CD1c-positive myeloid dendritic cell (primary cell): ENCODE data around the gene SLC8B1.

Source experiments
- DNase-seq: peaks from one replicate; pipeline ENCODE4 v3.0.0-alpha.2; 2016; ENCODE audit errors: extremely low spot score

Gene SLC8B1

DNA sequence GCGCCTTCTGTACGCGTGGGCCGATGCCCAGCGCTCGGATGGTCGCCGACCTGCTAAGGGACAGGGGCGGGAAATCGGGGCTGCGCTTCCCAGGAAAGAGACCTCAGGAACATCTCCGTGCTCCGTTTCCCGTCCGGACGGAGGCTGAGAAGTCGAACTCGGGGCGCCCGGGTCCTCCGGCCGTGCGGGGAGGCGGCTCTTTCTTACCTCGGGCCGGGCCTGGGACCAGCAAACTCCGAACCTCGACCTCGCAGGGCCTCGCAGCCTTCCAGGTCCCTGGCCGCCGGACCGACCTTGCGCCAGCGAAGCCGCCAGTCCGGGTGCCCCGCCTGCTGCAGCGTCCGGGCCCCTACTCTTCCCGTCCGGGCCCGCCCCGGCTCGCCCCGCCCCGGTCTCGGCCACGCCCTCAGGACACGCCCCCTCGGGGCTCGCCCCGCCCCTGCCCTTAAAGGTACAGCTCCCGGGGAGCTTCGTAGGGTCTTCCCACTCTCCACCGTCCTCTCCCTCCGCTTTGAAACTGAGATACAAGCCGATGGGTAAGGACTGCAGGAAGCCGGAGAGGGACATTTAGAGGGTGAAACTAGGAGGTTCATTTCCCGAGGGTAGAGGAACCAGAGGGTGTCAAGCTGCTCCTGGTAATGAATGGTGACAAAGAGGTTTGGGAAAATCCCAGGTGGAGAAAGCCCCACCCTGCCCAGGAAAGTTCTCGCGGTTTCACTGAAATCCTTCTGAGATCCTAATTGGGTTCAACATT, at the start of gene SLC8B1:
TSS of gene SLC8B1 (minus strand) at position 324 of the 754 bp plus-strand sequence. CDS start 2,231 bp downstream, outside the sequence.
- DNase-seq, result peak; percentile 93

DNA sequence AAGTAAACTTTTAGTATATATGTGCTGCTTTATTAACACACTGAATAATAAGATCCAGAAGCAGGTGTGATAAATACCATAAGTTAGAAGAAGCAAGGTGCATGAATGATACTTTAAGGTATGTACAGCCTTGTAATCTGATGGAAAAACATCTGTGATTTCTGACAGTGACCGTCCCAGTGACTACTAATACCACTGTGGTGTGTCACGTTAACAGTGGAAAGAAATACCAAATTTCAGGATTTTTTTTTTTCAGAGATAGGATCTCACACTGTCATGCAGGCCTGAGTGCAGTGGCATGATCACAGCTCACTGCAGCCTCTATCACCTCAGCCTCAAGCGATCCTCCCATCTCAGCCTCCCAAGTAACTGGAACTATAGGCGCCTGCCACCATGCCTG, 47.3 kb upstream of the SLC8B1 start:
- DNase-seq, result no peak

DNA sequence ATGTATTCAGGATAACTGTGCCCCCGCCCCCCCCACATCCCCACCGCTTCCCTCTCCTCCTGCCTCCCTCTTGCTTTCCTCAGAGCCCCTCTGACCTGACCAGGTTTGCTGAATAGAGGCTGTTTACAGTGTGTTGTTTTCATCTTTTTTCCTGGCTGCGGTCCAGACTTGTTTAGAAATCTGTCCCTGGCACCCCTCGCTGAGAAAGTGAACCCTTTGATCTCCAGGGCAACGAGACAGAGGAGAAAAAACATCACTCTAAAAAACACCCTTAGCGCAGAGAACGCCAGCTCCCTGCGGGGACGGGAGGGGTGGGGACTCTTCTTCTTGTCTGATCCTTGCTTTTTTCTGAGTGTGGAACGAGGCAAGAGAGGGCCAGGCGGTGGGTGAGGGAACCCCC, 46.3 kb upstream of the SLC8B1 start:
- DNase-seq, result no peak

DNA sequence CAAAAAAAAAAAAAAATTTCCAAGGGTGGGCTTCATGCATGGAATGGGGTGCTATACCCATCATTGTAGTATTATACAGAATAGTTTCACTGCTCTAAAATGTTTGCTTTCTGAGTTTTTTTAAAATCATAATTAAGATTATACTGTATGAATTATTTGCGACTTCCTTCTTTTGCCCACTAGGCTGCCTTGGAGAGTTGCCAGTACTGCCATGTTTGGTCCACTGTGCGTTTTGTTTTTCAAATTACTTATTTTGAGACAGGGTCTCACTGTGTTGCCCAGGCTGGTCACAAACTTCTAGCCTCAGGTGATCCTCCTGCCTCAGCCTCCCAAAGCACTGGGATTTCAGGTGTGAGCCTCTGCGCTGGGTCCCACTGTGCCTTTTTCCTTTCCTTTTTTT, 43.4 kb upstream of the SLC8B1 start:
- no peak for DNase-seq

DNA sequence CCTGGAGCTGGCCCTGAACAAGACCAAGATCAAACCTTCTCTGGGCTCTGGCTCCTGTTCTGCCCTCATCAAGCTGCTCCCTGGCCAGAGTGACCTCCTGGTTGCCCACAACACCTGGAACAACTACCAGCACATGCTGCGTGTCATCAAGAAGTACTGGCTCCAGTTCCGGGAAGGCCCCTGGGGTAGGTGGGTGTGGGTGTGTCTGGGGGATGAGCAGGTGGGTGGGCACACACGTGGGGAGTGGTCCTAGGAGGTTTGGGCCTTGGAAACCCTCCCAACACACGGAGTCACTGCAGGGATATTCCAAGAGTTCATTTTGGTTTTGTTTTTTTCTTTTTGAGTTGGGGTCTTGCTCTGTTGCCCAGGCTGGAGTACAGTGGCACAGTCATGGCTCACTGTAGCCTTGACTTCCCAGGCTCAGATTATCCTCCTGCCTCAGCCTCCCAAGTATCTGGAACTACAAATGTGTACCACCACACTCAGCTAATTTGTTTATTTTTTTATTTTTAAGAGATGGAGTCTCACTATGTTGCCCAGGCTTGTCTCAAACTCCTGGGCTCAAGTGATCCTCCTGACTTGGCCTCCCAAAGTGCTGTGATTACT, 40.0 kb upstream of the SLC8B1 start:
- DNase-seq, result no peak

DNA sequence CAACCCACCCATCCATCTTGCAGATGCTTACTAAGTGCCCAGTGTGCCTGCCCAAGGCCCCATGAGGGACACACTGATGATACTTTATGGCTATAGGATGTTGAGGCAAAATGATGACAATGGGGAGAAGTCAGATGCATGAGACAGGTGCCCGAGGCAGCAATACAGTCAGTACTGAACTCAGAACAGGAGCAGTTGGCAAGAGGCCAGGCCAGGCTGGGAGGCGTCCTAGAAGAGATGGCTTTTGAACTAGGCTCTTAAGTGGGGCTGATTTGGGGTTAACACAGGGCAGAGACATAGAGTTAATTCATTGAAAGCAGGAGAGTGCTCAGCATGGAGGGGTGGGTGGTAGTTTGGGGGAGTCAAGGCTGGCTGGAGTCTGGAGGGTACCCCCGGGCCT, 39.1 kb upstream of the SLC8B1 start:
- DNase-seq, result no peak

DNA sequence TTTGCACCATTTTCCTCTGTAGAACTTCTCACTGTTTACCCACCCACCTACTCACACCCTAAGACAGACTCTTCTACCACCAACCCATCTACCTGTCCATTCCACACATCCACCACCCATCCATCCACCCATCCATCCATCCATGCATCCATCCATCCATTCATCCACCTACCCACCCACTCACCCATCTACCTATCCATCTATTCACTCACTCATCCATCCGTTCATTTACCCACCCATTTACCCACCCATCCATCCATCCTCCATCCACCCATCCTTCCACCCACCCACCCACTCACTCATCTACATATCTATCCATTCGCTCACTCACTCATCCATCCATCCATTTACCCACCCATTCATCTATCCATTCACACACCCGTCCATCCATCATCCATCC, 38.5 kb upstream of the SLC8B1 start:
- no peak for DNase-seq

DNA sequence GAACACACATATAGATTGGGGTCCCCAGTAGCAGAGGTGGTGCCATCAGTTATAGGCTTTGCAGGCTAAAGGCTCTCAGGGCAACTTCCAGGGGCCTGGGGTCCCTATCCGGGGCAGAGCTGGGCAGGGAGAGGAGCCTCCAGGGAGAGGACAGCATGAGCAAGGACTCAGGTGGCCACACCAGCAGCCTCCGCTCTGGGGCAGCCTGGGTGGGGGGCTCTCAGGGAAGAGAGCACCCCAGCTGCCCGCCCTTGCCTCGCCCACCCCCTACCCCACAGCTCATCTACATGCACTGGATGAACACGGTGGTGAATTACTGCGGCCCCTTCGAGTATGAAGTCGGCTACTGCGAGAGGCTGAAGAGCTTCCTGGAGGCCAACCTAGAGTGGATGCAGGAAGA, 37.5 kb upstream of the SLC8B1 start:
- DNase-seq, result no peak

DNA sequence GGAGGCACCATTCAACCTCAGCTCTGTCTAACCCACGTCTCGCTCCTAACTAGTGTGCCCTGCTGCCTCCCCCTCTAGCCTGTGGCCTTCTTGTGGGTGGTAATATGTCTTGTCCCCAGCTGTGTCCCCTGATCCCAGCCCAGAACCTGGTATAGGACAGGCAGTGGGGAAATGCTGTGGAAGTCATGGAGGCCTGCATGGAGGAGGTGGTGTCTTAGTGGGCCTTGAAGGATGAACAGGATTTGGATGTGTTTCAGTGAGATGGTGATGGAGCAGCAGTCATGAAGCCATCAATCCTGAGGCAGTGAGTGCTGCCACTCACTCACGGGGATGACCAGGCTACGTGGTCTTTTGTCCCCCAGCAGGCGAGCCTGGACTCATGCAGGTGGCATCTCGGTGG, 36.9 kb upstream of the SLC8B1 start:
- no peak for DNase-seq

DNA sequence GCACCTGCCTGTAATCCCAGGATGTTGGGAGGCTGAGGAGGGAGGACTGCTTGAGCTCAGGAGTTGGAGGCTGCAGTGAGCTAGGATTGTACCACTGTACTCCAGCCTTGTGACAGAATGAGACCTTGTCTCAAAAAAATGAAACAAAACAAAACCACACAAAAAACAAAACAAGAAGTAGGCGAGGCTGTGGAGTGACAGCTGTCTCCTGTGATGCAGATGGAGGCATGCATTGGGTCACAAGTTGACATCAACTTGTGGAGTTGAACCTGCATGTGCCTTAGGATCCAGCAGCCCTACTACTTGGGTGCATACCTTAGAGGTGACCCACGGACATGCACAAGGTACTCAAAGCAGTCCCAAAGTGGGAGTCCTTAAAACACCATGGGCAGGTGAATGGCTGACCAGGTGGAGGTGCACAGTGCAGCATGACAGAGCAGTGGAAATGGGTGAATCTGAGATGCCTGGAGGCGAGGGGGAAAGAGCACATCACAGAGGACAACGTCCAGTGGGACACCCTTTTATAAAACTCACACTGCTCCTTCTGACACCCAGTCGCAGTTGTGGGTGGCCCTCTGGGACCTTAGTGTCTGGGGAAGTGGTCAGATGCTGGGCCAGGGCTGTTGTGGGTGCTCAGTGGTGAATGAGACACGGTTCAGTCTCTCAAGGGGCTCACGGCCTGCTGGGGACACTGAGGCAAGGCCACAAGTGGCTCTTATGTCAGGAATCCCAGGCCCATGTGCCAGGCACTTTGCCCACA, 36.2 kb upstream of the SLC8B1 start:
- DNase-seq, result no peak

DNA sequence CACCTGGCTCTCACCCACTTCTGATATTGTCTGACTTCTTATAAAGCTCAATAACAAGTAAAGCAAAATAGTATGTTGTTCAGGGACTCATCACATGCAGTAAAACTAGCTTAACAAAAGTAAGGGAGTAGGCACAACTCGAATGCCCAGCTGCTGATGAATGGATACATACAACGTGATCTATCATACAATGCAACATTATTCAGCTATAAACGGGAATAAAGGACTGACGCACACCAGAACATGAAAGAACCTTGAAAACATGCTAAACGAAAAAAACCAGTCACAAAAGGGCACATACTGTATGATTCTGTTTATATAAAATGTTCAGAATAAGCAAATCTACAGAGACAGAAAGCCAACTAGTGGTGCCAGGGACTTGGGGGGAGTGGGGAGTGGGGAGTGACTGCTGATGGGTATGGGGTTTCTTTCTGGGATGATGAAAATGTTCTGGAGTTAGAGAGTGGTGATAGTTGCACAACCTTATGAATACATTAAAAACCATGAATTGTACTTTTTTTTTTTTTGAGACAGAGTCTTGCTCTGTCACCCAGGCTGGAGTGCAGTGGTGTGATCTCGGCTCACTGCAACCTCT, 34.6 kb upstream of the SLC8B1 start:
- no peak for DNase-seq

DNA sequence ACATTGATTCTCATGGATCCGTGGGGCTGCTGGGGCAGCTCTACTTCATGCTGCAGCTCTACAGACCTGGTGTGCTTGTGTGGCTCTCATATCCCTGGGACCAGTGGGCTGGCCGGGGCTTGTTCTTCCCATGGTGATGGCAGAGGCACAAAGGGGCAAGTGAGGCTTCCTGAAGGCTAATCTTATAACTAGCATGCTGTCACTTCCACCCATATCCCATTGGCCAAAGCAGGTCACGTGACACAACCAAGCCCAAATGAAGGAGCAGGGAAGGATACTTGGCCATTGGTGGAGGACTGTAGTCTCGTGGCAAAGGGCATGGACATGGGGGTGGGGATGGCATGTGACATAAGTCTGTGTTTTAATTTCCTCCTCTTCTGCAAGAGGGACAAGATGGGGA, 33.4 kb upstream of the SLC8B1 start:
- no peak for DNase-seq

DNA sequence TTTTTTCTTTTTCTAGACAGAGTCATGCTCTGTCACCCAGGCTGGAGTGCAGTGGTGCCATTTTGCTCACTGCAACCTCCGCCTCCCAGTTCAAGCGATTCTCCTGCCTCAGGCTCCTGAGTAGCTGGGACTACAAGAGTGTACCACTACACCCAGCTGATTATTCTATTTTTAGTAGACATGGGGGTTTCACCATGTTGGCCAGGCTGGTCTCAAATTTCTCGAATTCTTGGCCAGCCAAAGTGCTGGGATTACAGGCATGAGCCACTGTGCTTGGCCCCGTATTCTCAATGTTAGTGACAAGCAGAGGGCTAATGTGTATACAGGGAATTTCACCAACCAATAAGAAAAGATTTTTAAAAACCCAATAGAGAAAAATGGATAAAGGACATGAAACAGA, 31.9 kb upstream of the SLC8B1 start:
- no peak for DNase-seq

DNA sequence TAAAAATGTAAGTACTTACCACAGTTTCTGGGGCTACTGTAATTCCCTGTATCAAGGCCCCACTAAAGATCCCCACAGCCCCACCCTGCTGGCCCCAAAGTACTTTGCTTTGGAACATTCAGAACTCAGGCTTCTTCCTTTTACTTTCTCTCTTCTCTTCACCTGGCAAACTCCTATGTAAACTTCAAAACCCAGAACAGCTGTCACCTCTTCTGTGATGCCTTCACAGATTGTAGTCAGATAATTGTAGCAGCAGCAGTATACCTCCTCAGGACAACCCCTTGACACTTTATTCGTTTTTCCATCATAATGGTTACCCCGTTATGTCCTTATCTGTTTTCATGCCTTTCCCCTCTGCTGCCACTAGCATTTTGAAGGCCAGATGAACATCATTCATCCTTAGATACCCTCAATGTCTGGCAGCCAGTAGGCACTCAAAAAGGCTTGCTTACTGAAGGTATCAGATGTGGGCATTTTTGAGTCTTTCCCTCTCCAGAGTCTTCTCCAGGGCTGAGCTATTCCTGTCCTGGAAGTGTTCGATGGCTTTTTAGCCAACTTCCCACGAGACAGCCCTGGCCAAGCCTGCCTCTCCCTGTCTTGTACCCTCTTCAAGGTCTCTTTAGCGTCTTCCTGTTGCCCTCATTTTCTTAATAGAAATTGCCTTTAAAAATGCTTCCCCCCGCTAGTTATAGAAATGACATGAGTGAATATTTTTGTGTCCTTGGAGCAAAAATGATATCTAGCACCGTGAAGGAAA, 30.9 kb upstream of the SLC8B1 start:
- no peak for DNase-seq

DNA sequence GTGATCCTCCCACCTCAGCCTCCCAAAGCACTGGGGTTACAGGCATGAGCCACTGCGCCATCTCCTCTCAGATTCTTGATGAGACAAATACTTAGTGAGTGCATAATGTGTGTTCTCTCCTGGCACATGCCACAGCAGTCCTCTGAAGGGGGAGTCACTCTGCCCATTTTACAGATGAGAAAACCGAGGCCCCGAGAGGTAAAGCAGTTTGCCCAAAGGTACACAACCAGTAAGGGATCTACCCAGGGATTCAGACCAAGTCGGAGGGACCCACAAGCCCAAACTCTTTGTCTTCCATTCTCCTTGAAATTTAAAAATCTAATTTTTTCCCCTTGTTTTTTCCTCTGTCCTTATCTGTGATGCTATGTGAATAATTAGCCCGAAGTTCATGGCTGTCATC, 29.8 kb upstream of the SLC8B1 start:
- DNase-seq, result no peak

DNA sequence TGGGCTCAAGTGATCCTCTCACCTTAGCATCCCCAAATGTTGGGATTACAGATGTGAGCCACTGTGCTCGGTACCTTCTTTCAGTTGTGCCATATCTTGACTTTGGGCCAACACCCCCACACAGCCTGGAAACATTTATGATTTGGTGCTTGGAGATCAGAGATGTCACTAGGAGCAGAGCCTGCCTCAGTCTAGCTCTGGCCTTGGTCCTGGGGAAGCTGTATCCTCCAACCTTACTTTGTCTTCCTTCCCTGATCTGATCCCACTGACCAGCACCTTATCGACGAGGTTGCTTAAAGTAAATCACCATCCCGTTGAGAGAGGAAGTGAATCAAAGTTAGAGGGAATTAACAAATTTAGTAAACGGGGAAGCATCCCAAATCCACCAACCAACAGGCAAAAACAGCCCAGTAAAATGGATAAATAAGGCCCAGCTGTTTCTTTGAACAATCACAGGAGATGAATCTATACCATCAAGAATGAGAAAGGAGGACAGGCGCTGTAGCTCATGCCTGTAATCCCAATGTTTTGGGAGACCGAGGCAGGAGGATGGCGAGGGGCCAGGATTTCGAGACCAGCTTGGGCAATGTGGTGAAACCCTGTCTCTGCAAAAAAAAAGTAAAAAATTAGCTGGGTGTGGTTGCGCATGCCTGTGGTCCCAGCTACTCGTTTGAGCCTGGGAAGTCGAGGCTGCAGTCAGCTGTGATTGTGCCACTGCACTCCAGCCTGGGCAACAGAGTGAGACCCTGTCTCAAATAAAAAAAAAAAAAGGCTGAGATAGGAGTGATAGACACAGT, 26.9 kb upstream of the SLC8B1 start:
- DNase-seq, result peak; percentile 7

DNA sequence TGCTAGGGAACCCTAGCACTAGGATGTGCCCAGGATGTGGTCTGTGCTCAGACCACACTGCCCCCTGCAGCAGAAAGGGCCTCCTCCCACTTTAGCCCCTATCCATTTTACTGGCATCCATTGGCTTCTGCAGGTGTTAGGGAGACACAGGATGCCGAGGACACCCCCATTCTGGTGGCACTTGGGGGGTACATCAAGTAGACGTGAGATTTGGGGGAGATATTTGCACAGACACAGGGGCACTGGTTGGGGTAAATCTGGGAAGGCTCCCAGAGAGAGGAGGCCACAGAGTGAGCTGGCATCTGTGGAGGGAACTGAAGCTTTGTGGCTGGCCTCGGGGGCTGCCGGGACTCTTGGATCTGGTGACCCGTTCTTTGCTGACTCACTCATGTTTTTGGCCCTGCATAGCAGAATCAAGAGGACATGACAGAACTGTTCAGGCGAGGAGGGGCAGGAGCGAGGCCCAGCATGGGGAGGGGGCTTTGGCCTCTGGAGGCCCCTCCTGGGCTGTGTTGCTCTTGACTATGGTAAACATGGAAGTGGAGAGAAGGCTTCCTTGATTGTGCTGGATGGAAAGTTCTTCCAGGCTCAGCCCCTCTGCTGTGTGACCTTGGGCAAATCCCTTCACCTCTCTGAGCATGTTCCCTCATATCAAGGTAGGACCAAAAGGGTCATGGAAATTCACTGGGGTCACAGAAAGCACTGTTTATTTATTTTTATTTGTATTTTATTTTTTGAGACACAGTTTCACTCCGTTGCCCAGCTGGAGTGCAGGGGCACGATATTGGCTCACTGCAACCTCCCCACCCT, 25.2 kb upstream of the SLC8B1 start:
- peak; percentile 64 for DNase-seq

DNA sequence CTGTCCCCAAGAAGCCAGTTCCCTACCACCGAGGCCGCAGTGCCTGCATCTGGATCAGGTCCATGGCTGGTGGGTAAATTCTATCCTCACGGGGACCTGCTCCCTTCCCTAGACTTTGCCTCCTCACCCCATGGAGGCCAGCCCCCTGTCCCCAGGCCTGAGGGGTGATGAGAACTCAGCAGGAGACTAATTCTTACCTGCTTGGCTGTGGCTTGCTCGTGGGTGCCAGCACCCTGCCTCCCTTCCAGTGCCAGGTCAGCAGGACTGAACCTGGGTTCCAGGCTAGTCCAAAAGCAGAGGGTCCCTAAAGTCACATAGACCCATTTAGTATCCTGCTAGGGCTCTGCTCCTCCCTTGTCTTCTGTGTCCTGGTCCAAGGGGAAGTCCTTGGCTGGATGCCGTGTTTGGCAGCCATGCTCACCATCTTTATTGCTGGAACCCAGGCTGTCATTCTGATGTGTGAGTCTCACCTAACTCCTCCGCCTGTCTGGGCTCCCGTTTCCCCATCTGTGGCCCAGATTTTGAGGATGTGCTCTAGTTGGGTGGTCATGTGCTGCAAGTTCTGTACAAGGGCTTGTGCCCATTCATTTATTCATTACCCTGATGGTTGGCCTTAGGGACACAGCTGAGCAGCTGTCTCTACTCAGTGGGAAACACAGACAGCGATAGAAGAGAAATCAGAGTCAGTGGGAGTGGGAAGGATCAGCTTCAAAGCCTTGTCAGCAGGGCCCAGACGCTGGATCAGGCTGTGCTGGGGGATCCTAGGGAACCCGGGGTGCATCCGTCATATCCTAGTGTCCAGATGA, 24.4 kb upstream of the SLC8B1 start:
- DNase-seq, result peak; percentile 79
